A673 (cell line): ENCODE data around the gene ADAMTS12.

ENCODE experiments used
- EZH2 ChIP-seq: fragments of 200-600 bp; sonication (generic); IDR thresholded peaks from 2 replicates; pipeline ENCODE4 v1.6.1; 2017; ENCODE audit warnings: borderline replicate concordance, low read depth, mild to moderate bottlenecking, mixed read lengths, antibody characterized with exemption, low read length; ENCODE audit not compliant: poor library complexity, severe bottlenecking
- TF ChIP-seq, protein P1 (sequence below): fragments of 300-800, 200-600 bp; sonication (generic); conservative IDR thresholded peaks from 2 replicates; pipeline ENCODE4 v1.5.1; 2017; ENCODE audit warnings: low read depth, mild to moderate bottlenecking, antibody characterized with exemption, low read length, moderate library complexity, mixed read lengths

DNA sequence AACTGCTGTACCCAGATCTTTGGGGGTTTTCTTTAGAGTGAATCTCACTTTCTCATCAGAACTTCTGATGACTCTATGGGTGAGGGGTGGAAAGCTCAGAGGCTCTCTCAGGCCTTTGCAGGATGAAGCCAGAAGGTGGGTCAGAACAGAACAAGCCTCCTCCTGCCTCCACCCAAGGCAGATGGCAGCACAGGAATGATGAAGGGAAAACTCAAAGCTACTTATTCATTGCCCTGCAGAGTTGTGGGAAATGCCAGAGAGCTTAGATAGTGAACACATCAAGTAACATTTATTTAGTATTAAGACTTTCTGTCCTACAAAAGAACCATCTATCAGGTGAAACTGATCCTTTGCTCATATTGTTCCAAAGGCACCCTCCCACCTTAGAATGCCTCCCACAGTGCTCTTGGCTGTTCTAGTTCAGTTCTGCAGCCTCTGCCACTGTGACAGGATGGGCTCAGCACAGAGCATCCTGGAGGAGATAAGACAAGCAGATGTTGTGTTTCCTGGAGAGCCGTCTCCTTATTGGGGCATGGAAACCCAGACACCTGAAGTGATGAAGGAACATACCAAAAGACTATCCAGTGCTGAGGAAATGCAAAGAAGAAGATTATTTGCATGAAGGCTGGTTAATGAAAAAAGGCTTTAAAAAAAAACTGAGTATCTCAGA is 146.6 kb downstream of the ADAMTS12 start:
- TF ChIP-seq, protein P1, sequence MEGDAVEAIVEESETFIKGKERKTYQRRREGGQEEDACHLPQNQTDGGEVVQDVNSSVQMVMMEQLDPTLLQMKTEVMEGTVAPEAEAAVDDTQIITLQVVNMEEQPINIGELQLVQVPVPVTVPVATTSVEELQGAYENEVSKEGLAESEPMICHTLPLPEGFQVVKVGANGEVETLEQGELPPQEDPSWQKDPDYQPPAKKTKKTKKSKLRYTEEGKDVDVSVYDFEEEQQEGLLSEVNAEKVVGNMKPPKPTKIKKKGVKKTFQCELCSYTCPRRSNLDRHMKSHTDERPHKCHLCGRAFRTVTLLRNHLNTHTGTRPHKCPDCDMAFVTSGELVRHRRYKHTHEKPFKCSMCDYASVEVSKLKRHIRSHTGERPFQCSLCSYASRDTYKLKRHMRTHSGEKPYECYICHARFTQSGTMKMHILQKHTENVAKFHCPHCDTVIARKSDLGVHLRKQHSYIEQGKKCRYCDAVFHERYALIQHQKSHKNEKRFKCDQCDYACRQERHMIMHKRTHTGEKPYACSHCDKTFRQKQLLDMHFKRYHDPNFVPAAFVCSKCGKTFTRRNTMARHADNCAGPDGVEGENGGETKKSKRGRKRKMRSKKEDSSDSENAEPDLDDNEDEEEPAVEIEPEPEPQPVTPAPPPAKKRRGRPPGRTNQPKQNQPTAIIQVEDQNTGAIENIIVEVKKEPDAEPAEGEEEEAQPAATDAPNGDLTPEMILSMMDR: no peak
- no peak for TF ChIP-seq EZH2
